Lower leg skin (tissue), 4 donors: Measurements from ENCODE around the gene LYPD3. TPM values are rescaled to one million over a fixed set of nuclear protein-coding genes. Genes with fewer than 3 reads are reported as not detected.
"Not testable (repeated sequence)": the region's sequence is repeated elsewhere in the genome, so short reads cannot be mapped to it uniquely, and the experiment has no call there.

Experiments
- DNase-seq, 2 donors: peaks; one replicate each; pipeline ENCODE4 v3.0.0-alpha.2; 2019; ENCODE audit warnings: low spot score in 2 of 2
- H3K4me3 ChIP-seq: fragments of 200-600 bp; sonication (generic); 2 replicates; pipeline ENCODE4 v1.5.1; 2017; ENCODE audit warnings: mild to moderate bottlenecking, low read depth; ENCODE audit not compliant: poor library complexity, severe bottlenecking
- CTCF ChIP-seq, 3 donors: fragments of 450-650 bp; IDR thresholded peaks; one replicate each; pipeline ENCODE4 v1.5.1; 2016; ENCODE audit warnings: antibody characterized with exemption in 3 of 3, mild to moderate bottlenecking in 3 of 3, moderate library complexity in 2 of 3
- POLR2A ChIP-seq, 2 donors: fragments of 450-650 bp; IDR thresholded peaks; one replicate each; pipeline ENCODE4 v1.6.1; 2016 to 2017; ENCODE audit warnings: antibody characterized with exemption in 2 of 2, mild to moderate bottlenecking in 1 of 2, moderate library complexity in 1 of 2
- WGBS, 2 donors: methylation state at CpG; one replicate each; pipeline ENCODE4 v1.1.5; 2018; 5-methylcytosine and 5-hydroxymethylcytosine counted together
- intact Hi-C: fragments of 100-400 bp; cut with DNase I; formaldehyde crosslinking; loops from one replicate; pipeline ENCODE4 v1.15.0; 2023; ENCODE audit warnings: low total_unique reads
- total RNA-seq, 4 donors: library from RNA; depleted of rRNA; stranded (reverse); fragments of >200 nt; gene quantifications; one replicate each; pipeline ENCODE4 v1.1.0, GENCODE V29; 2016

LYPD3 gene
- total RNA-seq, 4 donors from 2014 or later: 344 to 549 (median 466) TPM

- WGBS, 2 donors: 25 to 30% methylated on average over 13 of the region's 14 CpGs
- intact Hi-C loops: no loop called here
- H3K4me3 ChIP-seq: no peak overlapping the region
- no peak for TF ChIP-seq POLR2A (IDR thresholded peaks at IDR 0.05)
- TF ChIP-seq CTCF (IDR thresholded peaks at IDR 0.05): no peak
- no peak for DNase-seq
Observed at GRCh38 chr19:43439032-43439708, 26.2 kb downstream of the LYPD3 start.

- peak in 1 of 2 donors; percentile 56 for DNase-seq
- no peak overlapping the region for H3K4me3 ChIP-seq
- WGBS, 2 donors: 19 to 21% methylated on average over 9 of the region's 9 CpGs
- TF ChIP-seq CTCF (IDR thresholded peaks at IDR 0.05): no peak
- TF ChIP-seq POLR2A (IDR thresholded peaks at IDR 0.05): no peak
- intact Hi-C loops: no loop called here
Observed at GRCh38 chr19:43438291-43439031, 26.9 kb downstream of the LYPD3 start.

- DNase-seq: no peak
- no peak overlapping the region for H3K4me3 ChIP-seq
- no peak for TF ChIP-seq CTCF (IDR thresholded peaks at IDR 0.05)
- no peak for TF ChIP-seq POLR2A (IDR thresholded peaks at IDR 0.05)
- WGBS, 2 donors: 83 to 94% methylated on average over 6 of the region's 6 CpGs
- intact Hi-C loops: no loop called here
Observed at GRCh38 chr19:43437712-43438111, 27.7 kb downstream of the LYPD3 start.

GRCh38 chr19:43437284-43437683 lies 28.1 kb downstream of the LYPD3 start:
- H3K4me3 ChIP-seq, DNase-seq, intact Hi-C loops: not testable (repeated sequence)
- WGBS, 2 donors: 89 to 93% methylated on average over 11 of the region's 11 CpGs

GRCh38 chr19:43435775-43436174 lies 29.6 kb downstream of the LYPD3 start:
- H3K4me3 ChIP-seq: no peak overlapping the region
- intact Hi-C loops: no loop called here
- TF ChIP-seq POLR2A (IDR thresholded peaks at IDR 0.05) (no peak), CTCF (IDR thresholded peaks at IDR 0.05) (no peak)
- DNase-seq: no peak
- 77 to 80% methylated on average over 3 of the region's 3 CpGs for WGBS, 2 donors

- intact Hi-C loops: no loop called here
- DNase-seq: no peak
- no peak overlapping the region for H3K4me3 ChIP-seq
- TF ChIP-seq POLR2A (IDR thresholded peaks at IDR 0.05) (no peak), CTCF (IDR thresholded peaks at IDR 0.05) (no peak)
- 79 to 93% methylated on average over 6 of the region's 6 CpGs for WGBS, 2 donors
Observed at GRCh38 chr19:43433689-43434088, 31.7 kb downstream of the LYPD3 start.
